ENCODE measurements around the gene EML2.

Gene EML2

DNA sequence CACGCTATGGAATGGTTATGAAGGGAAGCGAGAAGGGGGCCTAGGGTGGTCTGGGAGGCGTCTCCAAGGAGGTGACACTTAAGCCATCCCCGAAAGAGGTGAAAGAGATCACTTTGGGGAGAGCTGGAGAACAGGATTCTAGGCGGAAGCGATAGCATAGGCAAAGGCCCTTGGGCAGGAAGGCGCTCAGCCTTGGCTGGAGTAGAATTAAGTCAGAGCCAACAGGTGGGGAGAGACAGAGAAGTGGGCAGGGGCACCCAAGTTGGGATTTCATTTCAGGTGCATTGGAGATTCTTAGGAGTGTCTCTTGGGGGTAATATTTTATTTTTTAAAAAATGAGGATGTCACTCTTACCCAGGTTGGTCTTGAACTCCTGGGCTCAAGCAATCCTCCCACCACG, 42.9 kb upstream of the EML2 start:
- Histone ChIP-seq H3K4me3 (ENCODE audit: low read depth in 1 of 2, low read length in 2 of 2) (peak overlapping the region in 1 of 2 experiments; percentile 48; a peak in 1 of 4 replicates), H3K27ac (ENCODE audit: low read length) (no peak overlapping the region; the same call in 1 of the 2 replicates), H3K9me3 (ENCODE audit: insufficient read depth, low read length, severe bottlenecking) (no peaks in the 10 kb centered on the region), H3K9ac (ENCODE audit: low read depth, low read length) (peak overlapping the region; percentile 55), H4K20me1 (ENCODE audit: insufficient read depth, low read length) (peaks cover under 1% of the 10 kb centered on the region; the same call in 1 of the 2 replicates), H3K4me2 (ENCODE audit: insufficient read depth, low read length) (peak overlapping the region; percentile 66), H2AFZ (ENCODE audit: low read depth, low read length) (peak overlapping the region; percentile 75), H3K79me2 (ENCODE audit: insufficient read depth, low read length) (no peaks in the 10 kb centered on the region), H3K27me3 (ENCODE audit: insufficient read depth, low read length, poor library complexity) (no peaks in the 10 kb centered on the region), H3K36me3 (ENCODE audit: insufficient read depth, low read length) (peaks cover 30% of the 10 kb centered on the region), H3K4me1 (ENCODE audit: insufficient read depth, low read length) (peaks cover 14% of the 10 kb centered on the region)
- ATAC-seq (ENCODE audit: insufficient read depth, low read depth) (no peak), DNase-seq (no peak)
- TF ChIP-seq, protein P1, sequence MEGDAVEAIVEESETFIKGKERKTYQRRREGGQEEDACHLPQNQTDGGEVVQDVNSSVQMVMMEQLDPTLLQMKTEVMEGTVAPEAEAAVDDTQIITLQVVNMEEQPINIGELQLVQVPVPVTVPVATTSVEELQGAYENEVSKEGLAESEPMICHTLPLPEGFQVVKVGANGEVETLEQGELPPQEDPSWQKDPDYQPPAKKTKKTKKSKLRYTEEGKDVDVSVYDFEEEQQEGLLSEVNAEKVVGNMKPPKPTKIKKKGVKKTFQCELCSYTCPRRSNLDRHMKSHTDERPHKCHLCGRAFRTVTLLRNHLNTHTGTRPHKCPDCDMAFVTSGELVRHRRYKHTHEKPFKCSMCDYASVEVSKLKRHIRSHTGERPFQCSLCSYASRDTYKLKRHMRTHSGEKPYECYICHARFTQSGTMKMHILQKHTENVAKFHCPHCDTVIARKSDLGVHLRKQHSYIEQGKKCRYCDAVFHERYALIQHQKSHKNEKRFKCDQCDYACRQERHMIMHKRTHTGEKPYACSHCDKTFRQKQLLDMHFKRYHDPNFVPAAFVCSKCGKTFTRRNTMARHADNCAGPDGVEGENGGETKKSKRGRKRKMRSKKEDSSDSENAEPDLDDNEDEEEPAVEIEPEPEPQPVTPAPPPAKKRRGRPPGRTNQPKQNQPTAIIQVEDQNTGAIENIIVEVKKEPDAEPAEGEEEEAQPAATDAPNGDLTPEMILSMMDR (IDR thresholded peaks at IDR 0.05; ENCODE audit: borderline replicate concordance, extremely low read depth, low read length, poor library complexity, severe bottlenecking): no peak
- TF ChIP-seq EZH2 (IDR thresholded peaks at IDR 0.05; ENCODE audit: borderline replicate concordance, low read depth, low read length, severe bottlenecking): no peak

DNA sequence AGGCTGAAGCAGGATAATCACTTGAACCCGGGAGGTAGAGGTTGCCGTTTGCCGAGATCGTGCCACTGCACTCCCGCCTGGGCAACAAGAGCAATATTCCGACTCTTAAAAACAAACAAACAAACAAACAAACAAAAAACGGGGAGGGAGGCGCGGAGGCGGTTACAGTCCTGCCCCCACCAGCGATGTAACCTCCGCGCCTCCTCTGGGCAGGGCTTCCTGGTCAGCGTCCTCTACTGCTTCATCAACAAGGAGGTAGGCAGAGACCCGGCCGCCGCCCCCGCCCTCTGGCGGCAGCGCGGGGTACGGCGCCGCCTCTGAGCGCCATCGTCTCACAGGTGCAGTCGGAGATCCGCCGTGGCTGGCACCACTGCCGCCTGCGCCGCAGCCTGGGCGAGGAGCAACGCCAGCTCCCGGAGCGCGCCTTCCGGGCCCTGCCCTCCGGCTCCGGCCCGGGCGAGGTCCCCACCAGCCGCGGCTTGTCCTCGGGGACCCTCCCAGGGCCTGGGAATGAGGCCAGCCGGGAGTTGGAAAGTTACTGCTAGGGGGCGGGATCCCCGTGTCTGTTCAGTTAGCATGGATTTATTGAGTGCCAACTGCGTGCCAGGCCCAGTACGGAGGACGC, 42.3 kb upstream of the EML2 start:
- Histone ChIP-seq H3K4me1 (ENCODE audit: insufficient read depth, low read length) (peaks cover 14% of the 10 kb centered on the region), H3K27me3 (ENCODE audit: insufficient read depth, low read length, poor library complexity) (no peaks in the 10 kb centered on the region), H3K36me3 (ENCODE audit: insufficient read depth, low read length) (peaks cover 26% of the 10 kb centered on the region), H3K9ac (ENCODE audit: low read depth, low read length) (peak overlapping the region; percentile 55), H3K4me2 (ENCODE audit: insufficient read depth, low read length) (peak overlapping the region; percentile 66), H3K9me3 (ENCODE audit: insufficient read depth, low read length, severe bottlenecking) (no peaks in the 10 kb centered on the region), H4K20me1 (ENCODE audit: insufficient read depth, low read length) (no peaks in the 10 kb centered on the region), H3K27ac (ENCODE audit: low read length) (peak overlapping the region; percentile 62), H2AFZ (ENCODE audit: low read depth, low read length) (peak overlapping the region; percentile 75), H3K4me3 (ENCODE audit: low read depth in 1 of 2, low read length in 2 of 2) (peak overlapping the region in 1 of 2 experiments; percentile 48; a peak in 2 of 4 replicates), H3K79me2 (ENCODE audit: insufficient read depth, low read length) (no peaks in the 10 kb centered on the region)
- TF ChIP-seq, protein P1 (IDR thresholded peaks at IDR 0.05; ENCODE audit: borderline replicate concordance, extremely low read depth, low read length, poor library complexity, severe bottlenecking): peak; percentile 96
- TF ChIP-seq EZH2 (IDR thresholded peaks at IDR 0.05; ENCODE audit: borderline replicate concordance, low read depth, low read length, severe bottlenecking): no peak
- ATAC-seq (ENCODE audit: insufficient read depth, low read depth) (peak; percentile 98), DNase-seq (peak; percentile 91)

DNA sequence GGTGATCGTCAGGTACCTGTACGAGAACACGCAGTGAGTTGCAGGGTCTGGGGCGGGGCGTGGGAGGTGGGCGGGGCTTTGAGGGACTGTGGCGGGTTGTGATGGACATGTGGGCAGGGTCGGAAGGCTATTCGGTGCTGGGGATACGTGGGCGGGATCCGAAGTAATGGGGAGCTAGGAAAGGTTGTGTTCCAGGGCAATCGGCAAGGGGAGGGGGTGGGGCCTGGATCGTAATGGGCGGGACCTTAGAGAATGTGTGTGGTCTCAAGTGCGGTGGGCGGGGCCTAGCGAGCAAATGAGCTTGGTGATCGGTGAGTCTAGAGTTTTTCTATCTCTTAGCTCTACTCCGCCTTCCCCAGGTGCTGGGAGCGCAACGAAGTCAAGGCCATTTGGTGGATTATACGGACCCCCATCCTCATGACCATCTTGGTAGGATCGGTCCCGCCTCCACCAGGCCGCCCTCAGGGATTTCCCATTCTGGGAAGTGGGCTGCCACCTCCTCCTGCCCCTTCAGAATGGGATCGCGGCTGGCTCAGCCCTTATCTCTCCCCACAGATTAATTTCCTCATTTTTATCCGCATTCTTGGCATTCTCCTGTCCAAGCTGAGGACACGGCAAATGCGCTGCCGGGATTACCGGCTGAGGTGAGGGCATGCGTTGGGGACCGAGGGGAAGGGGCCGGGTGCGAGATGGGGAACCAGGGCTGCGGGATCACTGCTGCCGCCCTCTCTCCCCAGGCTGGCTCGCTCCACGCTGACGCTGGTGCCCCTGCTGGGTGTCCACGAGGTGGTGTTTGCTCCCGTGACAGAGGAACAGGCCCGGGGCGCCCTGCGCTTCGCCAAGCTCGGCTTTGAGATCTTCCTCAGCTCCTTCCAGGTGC, 38.4 kb upstream of the EML2 start:
- Histone ChIP-seq H2AFZ (ENCODE audit: low read depth, low read length) (no peak overlapping the region), H3K36me3 (ENCODE audit: insufficient read depth, low read length) (no peaks in the 10 kb centered on the region), H3K9me3 (ENCODE audit: insufficient read depth, low read length, severe bottlenecking) (no peaks in the 10 kb centered on the region), H4K20me1 (ENCODE audit: insufficient read depth, low read length) (no peaks in the 10 kb centered on the region), H3K4me1 (ENCODE audit: insufficient read depth, low read length) (peaks cover 14% of the 10 kb centered on the region), H3K9ac (ENCODE audit: low read depth, low read length) (no peak overlapping the region), H3K4me2 (ENCODE audit: insufficient read depth, low read length) (no peak overlapping the region), H3K4me3 (ENCODE audit: low read depth in 1 of 2, low read length in 2 of 2) (no peak overlapping the region), H3K27me3 (ENCODE audit: insufficient read depth, low read length, poor library complexity) (no peaks in the 10 kb centered on the region), H3K79me2 (ENCODE audit: insufficient read depth, low read length) (no peaks in the 10 kb centered on the region), H3K27ac (ENCODE audit: low read length) (no peak overlapping the region)
- ATAC-seq (ENCODE audit: insufficient read depth, low read depth): no peak
- DNase-seq: no peak
- TF ChIP-seq, protein P1 (IDR thresholded peaks at IDR 0.05; ENCODE audit: borderline replicate concordance, extremely low read depth, low read length, poor library complexity, severe bottlenecking): no peak
- no peak for TF ChIP-seq EZH2 (IDR thresholded peaks at IDR 0.05; ENCODE audit: borderline replicate concordance, low read depth, low read length, severe bottlenecking)
